T-helper 1 cell treated with Interleukin-12 subunit alpha and Interleukin-12 subunit beta and Interleukin-4 antibody, amounts not matched to agents 30 ng/mL and 1 ng/mL, for 36 hours (primary cell): Measurements from ENCODE around the gene PARP3. TPM values are rescaled to one million over a fixed set of nuclear protein-coding genes. Genes with fewer than 3 reads are reported as not detected.

Experiments used
- intact Hi-C: fragments of 100-400 bp; cut with micrococcal nuclease; formaldehyde crosslinking; loops from one replicate; pipeline ENCODE4 v1.15.1; 2024
- total RNA-seq: library from RNA; stranded (reverse); gene quantifications from 2 replicates; pipeline ENCODE4 v1.2.3, GENCODE V29; 2022

PARP3 gene
- total RNA-seq, 1 donor from 2014 or later = 14.0 TPM

DNA sequence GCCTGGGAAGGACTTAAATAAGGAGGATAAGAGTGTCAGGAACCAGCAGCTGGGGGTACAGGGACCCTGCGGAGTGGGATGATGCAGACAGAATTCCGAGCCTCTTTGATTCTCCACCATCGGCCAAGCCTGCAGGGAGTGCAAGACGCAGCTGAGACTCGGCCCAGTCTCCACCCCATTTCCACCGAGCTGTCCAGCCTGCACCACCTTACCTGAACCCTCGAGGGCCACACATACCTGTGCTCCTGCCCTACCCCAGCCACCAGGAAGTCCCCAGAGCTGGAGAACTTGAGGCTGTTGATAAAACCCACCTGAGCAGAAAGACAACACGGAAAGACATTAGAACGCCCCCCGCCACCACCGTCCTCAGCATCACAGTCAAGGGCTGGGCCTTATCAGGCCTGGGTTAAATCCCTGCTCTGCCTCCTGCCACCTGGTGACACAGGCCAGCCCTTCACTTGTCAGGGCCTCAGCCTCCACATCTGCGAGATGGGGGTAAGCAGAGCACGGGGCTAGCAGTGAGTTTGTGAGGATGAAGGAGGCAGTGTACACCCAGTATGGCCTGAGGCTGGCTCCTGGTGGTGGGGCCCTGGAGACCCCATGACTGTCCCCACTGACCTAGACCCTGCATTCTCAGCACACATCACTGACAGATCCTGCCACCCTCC is 8.6 kb upstream of the PARP3 start:
- intact Hi-C loops = no loop called here

DNA sequence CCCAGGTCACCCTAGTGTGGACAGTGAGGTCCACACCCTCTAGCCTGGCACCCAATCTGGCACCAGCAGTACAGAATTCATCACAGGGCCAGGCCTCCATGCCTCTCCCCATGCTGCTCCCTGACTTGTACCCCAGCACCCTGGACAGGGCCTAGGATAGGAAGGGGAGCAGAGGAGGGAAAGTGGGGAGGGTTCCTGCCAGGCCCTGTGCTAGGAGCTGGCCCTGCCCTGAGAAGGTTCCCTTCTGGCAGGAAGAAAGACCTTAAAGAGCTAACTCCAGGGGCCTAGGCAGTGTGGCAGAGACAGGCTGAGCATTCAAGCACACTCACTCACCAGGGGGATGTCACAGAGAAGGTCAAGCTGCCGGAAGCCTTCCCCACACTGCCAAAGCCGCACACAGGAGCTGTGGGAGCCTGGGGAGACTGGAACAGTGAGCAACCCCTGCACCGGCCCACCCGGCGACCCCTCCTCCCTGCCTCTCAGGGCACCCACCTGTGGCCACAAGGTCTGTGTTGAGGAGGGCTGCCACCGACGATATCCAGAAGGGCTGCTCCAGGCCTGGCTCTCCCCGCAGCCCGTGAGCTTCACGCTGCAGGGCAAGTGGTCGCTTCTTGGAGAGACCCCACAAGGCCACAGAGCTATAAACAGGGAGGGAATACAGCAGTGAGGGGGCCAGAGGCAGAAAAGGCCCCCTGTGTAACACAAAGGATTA is 7.9 kb upstream of the PARP3 start:
- intact Hi-C loops = no loop called here

DNA sequence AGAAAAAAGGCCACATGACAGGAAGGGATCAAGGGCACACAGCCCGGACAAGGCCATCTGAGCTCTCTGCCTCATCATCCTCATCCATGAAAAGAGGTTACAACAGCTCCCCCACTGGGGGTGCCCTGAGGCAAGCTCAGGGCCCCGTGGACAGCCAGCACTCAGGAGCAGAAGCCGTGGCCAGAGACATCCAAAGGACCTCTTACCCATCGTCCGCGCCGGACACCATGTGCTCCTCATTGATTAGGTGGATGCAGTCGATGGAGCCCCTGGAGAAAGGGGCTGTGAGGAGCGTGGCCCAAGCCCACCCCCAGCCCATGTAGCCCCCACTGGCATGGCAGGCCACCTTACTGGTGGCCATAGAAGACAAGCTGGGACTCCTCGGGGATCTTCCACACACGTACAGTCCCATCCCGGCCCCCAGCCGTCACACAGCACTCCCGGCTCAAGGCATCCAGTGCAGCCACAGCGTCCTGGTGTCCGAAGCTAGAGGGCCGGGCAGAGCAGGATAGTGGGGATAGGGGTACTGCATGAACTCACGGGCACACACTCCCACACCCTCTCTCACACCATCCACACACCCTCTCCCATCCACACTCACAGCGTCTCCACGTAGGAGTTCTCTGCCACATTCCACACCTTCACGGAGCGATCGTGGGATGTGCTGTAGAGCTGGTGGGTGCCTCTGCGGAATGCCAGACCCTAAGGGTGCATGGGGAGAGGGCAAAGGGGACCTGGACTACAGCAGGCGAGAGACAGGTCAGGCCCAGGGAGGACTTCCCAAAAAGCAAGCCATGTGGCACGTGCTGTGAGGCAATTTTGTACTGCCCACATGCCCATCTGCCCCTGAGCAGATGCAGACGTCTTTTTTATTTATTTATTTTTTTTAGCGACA is 6.9 kb upstream of the PARP3 start:
- intact Hi-C loops = no loop called here

DNA sequence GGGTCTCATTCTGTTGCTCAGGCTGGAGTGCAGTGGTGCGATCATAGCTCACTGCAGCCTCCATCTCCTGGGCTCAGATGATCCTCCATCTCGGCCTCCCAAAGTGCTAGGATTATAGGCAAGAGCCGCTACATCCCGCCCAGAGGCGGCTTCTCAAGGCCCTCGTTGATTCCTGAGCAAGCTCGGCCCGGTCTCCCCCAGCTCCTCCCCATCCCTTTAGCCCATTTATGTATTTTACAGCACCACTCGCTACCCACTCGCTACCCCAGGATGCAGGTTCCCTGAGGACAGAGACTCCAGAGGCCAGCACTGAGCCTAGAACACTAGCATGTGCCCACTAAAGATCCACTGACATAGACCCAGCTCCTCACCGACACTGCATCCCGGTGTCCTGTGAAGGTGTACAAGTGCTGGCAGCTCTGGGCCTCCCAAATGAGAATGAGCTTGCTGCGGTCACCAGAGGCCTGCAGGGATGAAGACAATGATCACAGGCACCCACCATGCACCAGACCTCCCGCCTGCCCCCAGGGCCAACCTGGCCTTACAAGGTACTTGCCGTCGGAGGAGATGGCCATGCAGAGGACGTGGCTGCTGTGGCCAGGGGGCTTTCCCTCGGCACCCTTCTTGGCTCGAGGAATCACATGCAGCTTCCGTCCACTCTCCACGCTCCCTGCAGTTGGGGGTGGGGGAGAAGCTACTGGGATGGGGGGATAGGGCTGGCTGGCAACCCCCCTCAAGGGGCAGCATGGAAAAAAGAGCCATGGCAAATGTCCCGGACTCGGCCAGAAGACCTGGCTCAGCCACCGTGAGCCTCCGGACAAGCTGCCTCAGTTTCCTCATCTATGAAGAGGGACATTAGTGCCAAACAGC is 6.0 kb upstream of the PARP3 start:
- intact Hi-C loops = no loop called here

DNA sequence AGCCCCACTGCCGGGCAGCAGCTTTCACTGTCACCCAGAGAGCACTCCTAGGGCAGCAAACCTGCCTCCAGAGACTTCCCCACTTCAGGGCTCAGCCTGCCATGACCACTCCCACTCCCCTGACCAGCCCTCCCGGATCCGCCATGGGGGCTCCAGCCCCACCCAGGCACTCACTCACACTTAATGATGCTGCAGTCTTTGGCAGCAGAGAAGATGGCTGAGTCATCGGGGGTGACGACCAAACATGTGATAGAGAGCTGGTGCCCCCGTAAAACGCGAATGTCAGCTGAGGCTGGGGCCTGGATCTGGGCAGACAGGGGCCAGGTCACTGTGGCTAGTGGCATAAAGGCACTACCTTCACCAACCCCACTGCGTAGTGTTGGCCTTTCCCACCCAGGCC is 5.1 kb upstream of the PARP3 start:
- intact Hi-C loops = no loop called here

DNA sequence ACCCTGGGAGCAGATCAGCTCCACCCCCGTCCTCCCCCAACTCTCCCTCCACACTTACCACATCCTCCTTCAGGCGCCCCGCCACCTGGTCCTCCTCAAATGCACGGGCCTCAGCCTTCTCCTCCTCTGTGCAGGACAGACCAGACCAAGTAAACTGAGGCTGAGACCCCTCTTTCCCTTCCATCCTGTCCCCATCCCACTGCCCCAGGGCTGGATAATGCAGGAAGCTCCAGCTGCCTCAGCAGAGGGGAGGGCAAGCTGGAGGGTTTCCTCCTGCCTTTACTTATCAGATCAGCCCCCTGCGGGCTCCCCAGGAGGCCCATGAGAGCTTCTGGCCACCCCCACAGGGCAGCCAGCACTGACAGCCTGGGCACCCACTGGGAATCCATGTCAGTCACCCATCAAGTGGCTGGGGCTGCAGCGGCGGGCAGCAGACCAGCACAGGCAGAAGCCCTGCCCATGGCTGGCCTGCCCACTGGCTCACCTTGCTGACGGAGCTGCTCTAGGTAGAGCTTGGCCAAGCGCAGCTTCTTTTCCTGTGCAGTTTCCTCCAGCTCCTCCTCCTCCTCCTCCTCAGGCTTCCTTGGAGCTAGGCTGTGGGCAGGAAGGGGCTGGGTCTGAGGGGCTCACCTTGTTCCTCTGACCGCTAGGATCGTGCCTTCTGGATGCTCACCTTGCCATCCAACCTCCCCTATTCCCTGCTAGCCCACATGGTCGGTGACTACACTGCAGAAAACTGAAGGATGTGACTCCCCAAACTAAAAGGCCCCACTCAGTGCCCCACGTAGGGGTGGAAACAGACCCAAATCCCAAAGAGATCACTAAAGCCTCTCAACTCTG is 4.3 kb upstream of the PARP3 start:
- intact Hi-C loops = no loop called here

DNA sequence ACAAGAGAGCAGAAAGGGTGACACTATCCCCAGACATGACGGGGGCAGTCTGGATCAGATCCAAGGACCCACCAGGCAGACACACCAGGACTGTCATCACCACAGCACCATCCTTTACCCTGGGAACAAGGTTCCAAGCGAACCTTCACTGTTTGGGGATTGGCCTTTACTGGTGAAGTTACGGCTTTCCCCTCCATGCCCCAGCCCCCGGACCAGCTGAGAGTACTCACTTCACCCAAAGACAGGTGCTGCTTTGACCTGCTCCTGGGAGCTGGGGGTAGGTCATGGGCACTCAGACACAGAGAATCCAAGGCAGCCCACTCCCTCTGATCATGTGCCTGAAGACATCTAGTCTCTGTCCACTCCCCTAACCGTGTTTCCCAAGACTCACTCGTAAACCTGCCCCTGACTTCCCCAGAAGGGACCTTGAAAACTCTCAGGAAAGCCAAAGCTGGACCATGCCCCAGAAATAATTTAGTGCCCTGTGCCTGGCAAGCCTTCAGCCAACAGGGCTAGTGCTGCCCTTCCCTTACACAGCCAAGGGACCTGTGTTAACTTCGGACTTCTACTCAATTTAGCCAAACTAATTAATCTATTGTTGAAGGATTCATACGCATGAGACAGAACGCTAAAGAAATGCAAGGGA is 3.3 kb upstream of the PARP3 start:
- intact Hi-C loops = no loop called here

DNA sequence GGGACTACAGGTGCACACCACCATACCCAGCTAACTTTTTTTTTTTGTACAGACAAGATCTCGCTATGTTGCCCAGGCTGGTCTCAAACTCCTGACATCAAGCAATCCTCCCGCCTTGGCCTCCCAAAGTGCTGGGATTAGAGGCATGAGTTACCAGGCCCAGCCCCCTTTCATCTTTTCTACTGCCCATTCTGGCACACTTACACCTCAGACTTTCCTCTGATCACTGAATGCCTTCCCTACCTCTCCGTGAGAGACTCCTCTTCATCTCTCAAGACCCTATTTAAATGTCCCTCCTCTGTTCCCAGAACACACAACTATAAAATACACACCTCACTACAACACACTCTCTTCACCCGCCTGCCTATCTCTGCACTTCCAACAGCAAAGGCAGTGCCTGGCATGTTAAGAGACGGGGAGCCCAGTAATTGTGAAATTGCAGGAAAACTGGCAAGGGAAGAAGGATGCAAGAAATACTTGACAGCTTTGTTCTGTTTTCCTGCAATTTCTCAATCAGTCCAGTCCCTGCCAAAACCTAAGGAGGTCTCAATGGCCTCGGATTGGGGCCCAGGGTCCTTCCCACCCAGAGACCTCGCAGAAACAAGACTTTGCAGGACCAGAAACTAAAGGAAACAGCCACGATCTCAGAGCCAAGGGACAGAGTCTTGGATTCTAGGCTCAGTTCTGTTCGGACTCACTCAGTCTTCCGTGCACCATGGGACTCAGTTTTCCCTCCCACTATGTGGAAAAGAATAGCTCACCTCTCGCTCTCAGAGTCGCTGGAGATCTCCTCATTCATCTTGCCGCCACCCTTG is 1.3 kb upstream of the PARP3 start:
- intact Hi-C loops = loop anchor here (5.0 to 10.0 kb wide), 4 partner anchors 336 to 1589 kb away; partner anchors contain the start of genes CISH, CYB561D2, MAPKAPK3 and NISCH

DNA sequence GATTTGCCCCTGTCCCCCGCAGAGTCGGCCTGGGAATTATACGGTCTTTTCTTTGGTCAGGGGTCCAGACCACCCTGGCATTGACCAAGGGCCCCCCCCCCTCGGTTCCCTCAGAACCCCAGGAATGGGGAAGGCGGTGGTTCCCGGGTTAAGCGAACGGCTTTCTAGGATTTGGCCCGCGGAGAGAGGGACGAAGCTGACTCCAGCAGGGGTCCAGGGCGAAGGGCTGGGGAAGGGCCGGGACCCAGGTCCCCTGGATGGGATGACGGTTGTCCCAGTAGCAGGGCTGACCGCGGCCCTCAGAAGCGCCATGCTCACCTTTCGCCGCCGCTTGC is 733 bp upstream of the PARP3 start:
- intact Hi-C loops = loop anchor here (5.0 to 10.0 kb wide), 4 partner anchors 336 to 1589 kb away; partner anchors contain the start of genes CISH, CYB561D2, MAPKAPK3 and NISCH

DNA sequence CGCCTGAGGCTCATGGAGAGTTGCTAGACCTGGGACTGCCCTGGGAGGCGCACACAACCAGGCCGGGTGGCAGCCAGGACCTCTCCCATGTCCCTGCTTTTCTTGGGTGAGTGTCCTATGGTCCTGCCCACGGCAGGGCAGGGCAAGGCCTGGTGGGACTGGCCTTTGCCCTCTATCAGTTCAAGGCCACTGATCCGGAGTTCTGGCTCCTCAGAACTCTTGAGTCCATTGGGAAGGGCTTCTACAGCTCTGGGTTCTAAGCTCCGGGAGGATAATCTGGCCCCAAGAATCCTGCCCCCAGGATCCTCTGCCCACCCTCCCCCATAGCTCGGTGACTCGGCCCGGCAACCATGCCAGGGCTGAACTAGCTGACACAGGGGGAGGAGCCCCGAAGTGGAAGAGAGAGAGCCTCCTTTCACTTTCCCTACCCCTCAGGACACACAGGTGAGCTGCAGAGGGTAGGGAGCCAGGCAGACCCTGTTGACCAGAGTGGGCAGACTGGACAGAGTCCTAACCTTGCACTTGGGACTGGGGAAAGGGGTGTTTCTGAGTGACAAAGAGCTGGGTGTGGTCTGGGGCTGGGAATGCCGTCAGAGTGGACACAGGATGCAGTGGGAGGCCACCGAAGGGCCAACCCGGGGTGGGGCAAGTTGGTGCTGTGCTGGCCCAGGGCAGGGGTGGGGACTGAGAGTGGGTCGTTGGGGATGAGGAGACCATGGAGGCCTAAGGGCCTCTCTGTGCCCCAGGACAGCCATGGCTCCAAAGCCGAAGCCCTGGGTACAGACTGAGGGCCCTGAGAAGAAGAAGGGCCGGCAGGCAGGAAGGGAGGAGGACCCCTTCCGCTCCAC is 664 bp downstream of the PARP3 start:
- intact Hi-C loops = loop anchor here (1.0 to 10.0 kb wide), 18 partner anchors 24 to 1708 kb away; partner anchors contain the start of genes ABHD14B, ACY1, ALAS1 and CISH

DNA sequence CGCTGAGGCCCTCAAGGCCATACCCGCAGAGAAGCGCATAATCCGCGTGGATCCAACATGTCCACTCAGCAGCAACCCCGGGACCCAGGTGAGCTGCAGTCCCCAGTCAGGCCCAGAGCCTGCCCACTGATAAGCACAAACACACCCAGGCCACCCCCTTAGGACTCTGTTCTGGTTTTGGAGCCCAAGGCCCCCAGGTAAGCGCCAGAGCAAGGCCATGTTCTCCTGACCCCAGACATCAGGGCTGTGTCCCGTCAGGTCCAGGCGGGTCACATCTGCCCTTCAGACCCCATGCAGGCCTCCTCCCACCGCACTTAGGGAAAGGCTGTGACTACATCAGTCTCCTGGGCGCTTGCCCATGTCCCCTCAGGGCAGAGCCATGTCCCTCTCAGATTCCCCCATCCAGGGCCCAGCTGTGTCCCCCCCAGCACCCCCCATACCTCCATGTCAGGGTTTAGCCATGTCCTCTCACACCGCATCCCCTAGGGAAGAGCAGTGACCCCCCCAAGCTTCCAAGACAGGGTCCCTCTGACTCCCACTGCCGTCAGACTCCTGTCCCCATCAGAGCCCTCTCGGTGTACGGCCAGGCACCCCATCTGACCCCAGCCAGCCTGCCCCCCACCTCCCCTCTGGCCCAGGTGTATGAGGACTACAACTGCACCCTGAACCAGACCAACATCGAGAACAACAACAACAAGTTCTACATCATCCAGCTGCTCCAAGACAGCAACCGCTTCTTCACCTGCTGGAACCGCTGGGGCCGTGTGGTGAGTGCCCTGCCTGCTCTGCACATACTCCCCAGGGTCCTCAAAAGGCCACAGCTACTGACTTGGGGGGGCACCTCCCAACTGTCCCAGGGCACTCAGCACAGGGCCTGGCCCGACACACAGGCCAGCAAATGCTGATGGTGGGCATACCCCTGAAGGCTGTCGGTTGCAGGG is 1.6 kb downstream of the PARP3 start:
- intact Hi-C loops = loop anchor here (2.0 to 10.0 kb wide), 5 partner anchors 334 to 1709 kb away; partner anchors contain the start of genes CISH, CYB561D2, MAPKAPK3 and NISCH

DNA sequence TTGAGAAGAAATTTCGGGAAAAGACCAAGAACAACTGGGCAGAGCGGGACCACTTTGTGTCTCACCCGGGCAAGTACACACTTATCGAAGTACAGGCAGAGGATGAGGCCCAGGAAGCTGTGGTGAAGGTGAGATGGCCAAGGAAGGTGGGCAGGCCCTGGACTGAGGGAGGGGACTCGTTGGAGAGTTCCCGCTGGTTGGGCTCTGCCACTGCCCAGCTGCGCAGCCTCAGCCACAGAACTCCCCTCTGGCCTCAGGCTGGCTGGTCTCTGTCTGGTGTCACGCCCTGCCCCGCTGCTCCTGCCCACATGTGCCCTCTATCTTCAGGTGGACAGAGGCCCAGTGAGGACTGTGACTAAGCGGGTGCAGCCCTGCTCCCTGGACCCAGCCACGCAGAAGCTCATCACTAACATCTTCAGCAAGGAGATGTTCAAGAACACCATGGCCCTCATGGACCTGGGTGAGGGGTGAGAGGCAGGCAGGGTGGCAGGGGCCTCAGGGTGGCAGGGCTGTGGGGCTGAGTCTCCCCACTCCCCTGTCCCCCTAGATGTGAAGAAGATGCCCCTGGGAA is 2.4 kb downstream of the PARP3 start:
- intact Hi-C loops = loop anchor here (5.0 to 10.0 kb wide), 4 partner anchors 333 to 1592 kb away; partner anchors contain the start of genes CISH, CYB561D2, MAPKAPK3 and NISCH

DNA sequence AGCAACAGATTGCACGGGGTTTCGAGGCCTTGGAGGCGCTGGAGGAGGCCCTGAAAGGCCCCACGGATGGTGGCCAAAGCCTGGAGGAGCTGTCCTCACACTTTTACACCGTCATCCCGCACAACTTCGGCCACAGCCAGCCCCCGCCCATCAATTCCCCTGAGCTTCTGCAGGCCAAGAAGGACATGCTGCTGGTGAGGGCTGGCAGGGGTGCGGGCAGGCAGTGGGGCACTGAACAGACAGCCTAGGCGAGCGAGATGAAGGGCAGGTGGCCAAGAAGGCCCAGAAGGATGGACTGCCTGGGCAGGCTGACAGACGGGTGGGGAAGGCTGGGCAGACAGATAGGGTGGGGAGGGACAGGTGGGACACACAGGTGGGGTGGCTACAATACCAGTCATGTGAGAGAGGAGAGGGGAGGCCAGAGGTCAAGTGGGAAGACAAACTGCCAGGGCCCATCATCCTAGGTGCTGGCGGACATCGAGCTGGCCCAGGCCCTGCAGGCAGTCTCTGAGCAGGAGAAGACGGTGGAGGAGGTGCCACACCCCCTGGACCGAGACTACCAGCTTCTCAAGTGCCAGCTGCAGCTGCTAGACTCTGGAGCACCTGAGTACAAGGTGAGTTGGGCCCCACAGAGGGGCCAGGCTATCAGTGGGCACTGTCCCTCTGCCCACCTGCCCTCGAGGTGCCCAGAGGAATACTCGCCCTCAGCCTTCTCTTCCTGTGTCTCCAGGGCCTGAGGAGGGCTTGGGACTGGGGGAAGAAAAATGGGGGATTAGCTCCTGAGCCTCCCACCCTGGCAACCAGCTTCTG is 3.1 kb downstream of the PARP3 start:
- intact Hi-C loops = loop anchor here (10.0 kb wide), 1 partner anchor 1330 kb away; the partner anchor contains the start of genes CISH and MAPKAPK3

DNA sequence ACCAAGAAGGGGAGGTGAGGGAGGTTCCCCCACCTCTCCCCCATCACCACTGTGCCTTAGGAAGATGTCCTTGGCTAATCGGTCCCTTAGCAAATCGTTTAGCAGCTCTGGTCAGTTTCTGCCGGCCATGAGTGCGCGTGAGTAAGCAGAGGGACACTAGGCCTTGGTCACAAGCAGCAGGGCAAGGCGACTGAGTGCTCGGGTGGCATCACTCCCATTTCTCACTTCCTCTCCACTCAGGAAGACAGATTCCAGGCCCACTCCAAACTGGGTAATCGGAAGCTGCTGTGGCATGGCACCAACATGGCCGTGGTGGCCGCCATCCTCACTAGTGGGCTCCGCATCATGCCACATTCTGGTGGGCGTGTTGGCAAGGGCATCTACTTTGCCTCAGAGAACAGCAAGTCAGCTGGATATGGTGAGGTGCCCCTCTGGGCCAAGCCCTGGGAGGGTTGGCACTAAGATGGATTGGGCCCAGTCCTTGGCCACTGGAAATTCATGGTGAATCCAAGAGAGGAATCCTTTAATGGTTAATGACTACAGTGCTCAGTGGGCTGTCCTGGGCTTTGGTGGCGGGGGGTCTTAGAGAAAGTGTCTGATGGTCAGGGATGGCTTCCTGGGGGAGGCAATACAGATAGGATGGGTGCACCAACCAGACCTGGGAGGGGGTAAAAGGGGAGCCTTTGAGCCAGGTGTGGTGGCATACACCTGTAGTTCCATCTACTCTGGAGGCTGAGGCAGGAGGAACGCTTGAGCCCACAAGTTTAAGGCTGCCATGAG is 4.0 kb downstream of the PARP3 start:
- intact Hi-C loops = loop anchor here (10.0 kb wide), 1 partner anchor 1331 kb away; the partner anchor contains the start of genes CISH and MAPKAPK3
